Bronchial epithelial cell (primary cell): ENCODE measurements around the gene MSRB1. TPM values are rescaled to one million over a fixed set of nuclear protein-coding genes. Genes with fewer than 3 reads are reported as not detected.
"Not testable (repeated sequence)": the region's sequence is repeated elsewhere in the genome, so short reads cannot be mapped to it uniquely, and the experiment has no call there.

Experiments used
- DNase-seq: peaks from one replicate; pipeline ENCODE4 v3.0.0-alpha.2; 2010; ENCODE audit warnings: low read depth
- FAIRE-seq: peaks from 2 replicates; lab custom pipeline; 2011; peaks lifted over from hg19 to GRCh38; lab: Jason Lieb, UNC
- H3K27me3 ChIP-seq: 2 replicates; pipeline ENCODE4 v1.5.1; 2011; ENCODE audit warnings: low read length; ENCODE audit not compliant: control insufficient read depth, insufficient read depth
- H3K36me3 ChIP-seq: 2 replicates; pipeline ENCODE4 v1.5.1; 2011; ENCODE audit warnings: low read length; ENCODE audit not compliant: control insufficient read depth, insufficient read depth
- H3K4me3 ChIP-seq: 2 replicates; pipeline ENCODE4 v1.5.1; 2011; ENCODE audit warnings: mild to moderate bottlenecking, low read depth, low read length, control low read depth
- total RNA-seq: library from RNA; depleted of rRNA; stranded (reverse); fragments of >200 nt; gene quantifications from 2 replicates; pipeline ENCODE4 v1.2.1, GENCODE V29; 2014
- TF ChIP-seq, protein P1 (sequence below): IDR thresholded peaks from 2 replicates; pipeline ENCODE4 v1.5.1; 2011; ENCODE audit warnings: mild to moderate bottlenecking, moderate library complexity, low read length, control low read depth, inconsistent platforms; ENCODE audit not compliant: insufficient read depth, severe bottlenecking

MSRB1 gene
- total RNA-seq, 1 donor from 2014 or later, result 2.9 TPM

DNA sequence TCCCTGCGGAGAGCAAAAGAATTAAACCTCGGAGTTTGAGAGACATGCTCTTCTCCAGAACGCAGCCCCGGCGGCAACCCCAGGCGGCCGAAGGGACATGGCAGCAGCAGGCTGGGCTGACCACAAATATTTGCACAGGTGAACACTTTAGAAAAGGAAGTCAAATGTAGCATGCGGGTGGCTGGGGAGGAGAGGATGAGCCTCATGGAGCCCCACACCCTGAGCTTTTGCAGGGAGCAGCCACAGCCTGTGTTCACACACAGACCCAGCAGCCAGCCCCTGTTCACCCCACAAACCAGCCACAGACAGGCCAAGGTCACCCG, 42.6 kb downstream of the MSRB1 start:
- no peak for FAIRE-seq

GRCh38 chr16:1899641-1900451, 43.2 kb downstream of the MSRB1 start:
- no peaks in the 10 kb centered on the region for H3K36me3 ChIP-seq
- FAIRE-seq, result peak; percentile 73
- TF ChIP-seq, protein P1, sequence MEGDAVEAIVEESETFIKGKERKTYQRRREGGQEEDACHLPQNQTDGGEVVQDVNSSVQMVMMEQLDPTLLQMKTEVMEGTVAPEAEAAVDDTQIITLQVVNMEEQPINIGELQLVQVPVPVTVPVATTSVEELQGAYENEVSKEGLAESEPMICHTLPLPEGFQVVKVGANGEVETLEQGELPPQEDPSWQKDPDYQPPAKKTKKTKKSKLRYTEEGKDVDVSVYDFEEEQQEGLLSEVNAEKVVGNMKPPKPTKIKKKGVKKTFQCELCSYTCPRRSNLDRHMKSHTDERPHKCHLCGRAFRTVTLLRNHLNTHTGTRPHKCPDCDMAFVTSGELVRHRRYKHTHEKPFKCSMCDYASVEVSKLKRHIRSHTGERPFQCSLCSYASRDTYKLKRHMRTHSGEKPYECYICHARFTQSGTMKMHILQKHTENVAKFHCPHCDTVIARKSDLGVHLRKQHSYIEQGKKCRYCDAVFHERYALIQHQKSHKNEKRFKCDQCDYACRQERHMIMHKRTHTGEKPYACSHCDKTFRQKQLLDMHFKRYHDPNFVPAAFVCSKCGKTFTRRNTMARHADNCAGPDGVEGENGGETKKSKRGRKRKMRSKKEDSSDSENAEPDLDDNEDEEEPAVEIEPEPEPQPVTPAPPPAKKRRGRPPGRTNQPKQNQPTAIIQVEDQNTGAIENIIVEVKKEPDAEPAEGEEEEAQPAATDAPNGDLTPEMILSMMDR, result peak; percentile 28
- peaks cover 2% of the 10 kb centered on the region for H3K27me3 ChIP-seq
- DNase-seq, result peak; percentile 54
- no peak overlapping the region for H3K4me3 ChIP-seq

More for the DNA sequence above, 42.6 kb downstream of the MSRB1 start:
- Histone ChIP-seq H3K36me3 (no peaks in the 10 kb centered on the region), H3K27me3 (peaks cover 2% of the 10 kb centered on the region), H3K4me3 (no peak overlapping the region)
- TF ChIP-seq, protein P1, result no peak
- DNase-seq, result no peak

- FAIRE-seq, H3K36me3 ChIP-seq, DNase-seq, H3K27me3 ChIP-seq, H3K4me3 ChIP-seq: not testable (repeated sequence)
Observed at GRCh38 chr16:1897692-1898091, 45.3 kb downstream of the MSRB1 start.

GRCh38 chr16:1895949-1896675, 46.9 kb downstream of the MSRB1 start:
- H3K4me3 ChIP-seq, result no peak overlapping the region
- TF ChIP-seq, protein P1, result no peak
- no peak for FAIRE-seq
- no peaks in the 10 kb centered on the region for H3K36me3 ChIP-seq
- no peak for DNase-seq
- peaks cover 1% of the 10 kb centered on the region for H3K27me3 ChIP-seq

- FAIRE-seq, result no peak
- TF ChIP-seq, protein P1, result no peak
- H3K4me3 ChIP-seq, result no peak overlapping the region
- H3K36me3 ChIP-seq, result no peaks in the 10 kb centered on the region
- peaks cover 2% of the 10 kb centered on the region for H3K27me3 ChIP-seq
- DNase-seq, result no peak
Observed at GRCh38 chr16:1895068-1895467, 47.9 kb downstream of the MSRB1 start.

DNA sequence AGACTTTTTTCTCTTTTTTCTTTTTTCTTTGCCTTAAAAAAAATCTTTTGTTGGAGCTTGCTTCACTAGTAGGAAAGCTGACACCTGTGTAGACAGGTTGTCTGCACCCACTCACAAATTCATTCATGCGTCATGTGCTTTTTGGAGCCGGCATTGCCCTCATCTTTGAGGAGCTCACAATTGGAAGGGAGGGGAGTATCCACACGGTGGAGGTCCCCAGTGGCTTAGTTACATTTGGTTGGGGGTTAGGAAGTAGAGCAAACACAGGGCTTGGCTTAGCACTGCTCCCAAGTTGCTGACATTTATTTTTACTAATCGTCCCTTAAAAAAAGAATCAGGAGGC, 52.3 kb downstream of the MSRB1 start:
- TF ChIP-seq, protein P1, result no peak
- Histone ChIP-seq H3K27me3 (peaks cover 5% of the 10 kb centered on the region), H3K4me3 (no peak overlapping the region), H3K36me3 (no peaks in the 10 kb centered on the region)
- FAIRE-seq, result peak; percentile 32
- peak; percentile 47 for DNase-seq
